HL-60 (cell line): ENCODE results near the gene IL17RB.

Experiments used
- GABPA ChIP-seq: IDR thresholded peaks from 2 replicates; pipeline ENCODE4 v1.6.1; 2012; ENCODE audit warnings: low read depth
- POLR2AphosphoS5 ChIP-seq: IDR thresholded peaks from 2 replicates; pipeline ENCODE4 v1.6.1; 2012; ENCODE audit warnings: low read depth
- SPI1 ChIP-seq: IDR thresholded peaks from 2 replicates; pipeline ENCODE4 v1.6.1; 2012; ENCODE audit warnings: low read depth, mild to moderate bottlenecking, borderline replicate concordance
- TF ChIP-seq, protein P1 (sequence below): IDR thresholded peaks from 2 replicates; pipeline ENCODE4 v1.6.1; 2012; ENCODE audit warnings: low read depth; ENCODE audit not compliant: insufficient replicate concordance
- TF ChIP-seq, protein P2 (sequence below): IDR thresholded peaks from one replicate; pipeline ENCODE4 v1.5.1; 2011; ENCODE audit warnings: low read length, control low read depth, inconsistent platforms; ENCODE audit not compliant: insufficient read depth

DNA sequence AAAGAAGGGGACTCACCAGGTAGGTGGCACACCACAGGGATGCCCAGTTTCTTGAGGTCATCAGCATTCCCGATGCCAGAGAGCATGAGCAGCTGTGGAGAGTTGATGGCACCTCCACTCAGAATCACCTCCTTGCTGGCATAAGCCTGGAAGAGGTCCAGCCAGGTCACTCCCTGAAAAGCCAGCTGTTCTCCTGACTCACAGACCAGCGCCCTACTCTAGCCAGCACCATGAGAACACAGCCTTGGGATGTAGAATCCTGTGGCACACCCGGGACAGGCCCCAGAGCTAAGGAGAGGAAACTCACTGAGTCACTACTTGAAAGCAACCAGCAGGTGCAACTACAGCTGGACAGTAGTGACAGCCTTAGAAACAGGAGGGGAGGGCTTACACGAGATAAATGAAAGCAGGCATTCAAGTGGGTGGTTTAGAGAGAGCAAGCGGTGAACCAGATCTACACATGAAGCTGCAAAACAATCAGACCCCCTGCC is 24.7 kb upstream of the IL17RB start:
- TF ChIP-seq, protein P1, sequence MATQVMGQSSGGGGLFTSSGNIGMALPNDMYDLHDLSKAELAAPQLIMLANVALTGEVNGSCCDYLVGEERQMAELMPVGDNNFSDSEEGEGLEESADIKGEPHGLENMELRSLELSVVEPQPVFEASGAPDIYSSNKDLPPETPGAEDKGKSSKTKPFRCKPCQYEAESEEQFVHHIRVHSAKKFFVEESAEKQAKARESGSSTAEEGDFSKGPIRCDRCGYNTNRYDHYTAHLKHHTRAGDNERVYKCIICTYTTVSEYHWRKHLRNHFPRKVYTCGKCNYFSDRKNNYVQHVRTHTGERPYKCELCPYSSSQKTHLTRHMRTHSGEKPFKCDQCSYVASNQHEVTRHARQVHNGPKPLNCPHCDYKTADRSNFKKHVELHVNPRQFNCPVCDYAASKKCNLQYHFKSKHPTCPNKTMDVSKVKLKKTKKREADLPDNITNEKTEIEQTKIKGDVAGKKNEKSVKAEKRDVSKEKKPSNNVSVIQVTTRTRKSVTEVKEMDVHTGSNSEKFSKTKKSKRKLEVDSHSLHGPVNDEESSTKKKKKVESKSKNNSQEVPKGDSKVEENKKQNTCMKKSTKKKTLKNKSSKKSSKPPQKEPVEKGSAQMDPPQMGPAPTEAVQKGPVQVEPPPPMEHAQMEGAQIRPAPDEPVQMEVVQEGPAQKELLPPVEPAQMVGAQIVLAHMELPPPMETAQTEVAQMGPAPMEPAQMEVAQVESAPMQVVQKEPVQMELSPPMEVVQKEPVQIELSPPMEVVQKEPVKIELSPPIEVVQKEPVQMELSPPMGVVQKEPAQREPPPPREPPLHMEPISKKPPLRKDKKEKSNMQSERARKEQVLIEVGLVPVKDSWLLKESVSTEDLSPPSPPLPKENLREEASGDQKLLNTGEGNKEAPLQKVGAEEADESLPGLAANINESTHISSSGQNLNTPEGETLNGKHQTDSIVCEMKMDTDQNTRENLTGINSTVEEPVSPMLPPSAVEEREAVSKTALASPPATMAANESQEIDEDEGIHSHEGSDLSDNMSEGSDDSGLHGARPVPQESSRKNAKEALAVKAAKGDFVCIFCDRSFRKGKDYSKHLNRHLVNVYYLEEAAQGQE = no peak
- TF ChIP-seq, protein P2, sequence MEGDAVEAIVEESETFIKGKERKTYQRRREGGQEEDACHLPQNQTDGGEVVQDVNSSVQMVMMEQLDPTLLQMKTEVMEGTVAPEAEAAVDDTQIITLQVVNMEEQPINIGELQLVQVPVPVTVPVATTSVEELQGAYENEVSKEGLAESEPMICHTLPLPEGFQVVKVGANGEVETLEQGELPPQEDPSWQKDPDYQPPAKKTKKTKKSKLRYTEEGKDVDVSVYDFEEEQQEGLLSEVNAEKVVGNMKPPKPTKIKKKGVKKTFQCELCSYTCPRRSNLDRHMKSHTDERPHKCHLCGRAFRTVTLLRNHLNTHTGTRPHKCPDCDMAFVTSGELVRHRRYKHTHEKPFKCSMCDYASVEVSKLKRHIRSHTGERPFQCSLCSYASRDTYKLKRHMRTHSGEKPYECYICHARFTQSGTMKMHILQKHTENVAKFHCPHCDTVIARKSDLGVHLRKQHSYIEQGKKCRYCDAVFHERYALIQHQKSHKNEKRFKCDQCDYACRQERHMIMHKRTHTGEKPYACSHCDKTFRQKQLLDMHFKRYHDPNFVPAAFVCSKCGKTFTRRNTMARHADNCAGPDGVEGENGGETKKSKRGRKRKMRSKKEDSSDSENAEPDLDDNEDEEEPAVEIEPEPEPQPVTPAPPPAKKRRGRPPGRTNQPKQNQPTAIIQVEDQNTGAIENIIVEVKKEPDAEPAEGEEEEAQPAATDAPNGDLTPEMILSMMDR = no peak
- TF ChIP-seq POLR2AphosphoS5 (no peak), SPI1 (no peak), GABPA (no peak)
